GM23338 (cell line): ENCODE measurements around the gene HTR1E. TPM values are rescaled to one million over a fixed set of nuclear protein-coding genes. Genes with fewer than 3 reads are reported as not detected.

ENCODE experiments used
- ATAC-seq: fragments of 200-7000 bp; cut with Tn5 transposase; 3 replicates; pipeline ENCODE4 v1.9.1; 2020
- DNase-seq: peaks from one replicate; pipeline ENCODE4 v3.0.0-alpha.2; 2015; ENCODE audit warnings: low spot score
- H2AFZ ChIP-seq: fragments of 200-600 bp; sonication (generic); 2 replicates; pipeline ENCODE4 v1.8.0; 2016; ENCODE audit warnings: antibody characterized with exemption, mild to moderate bottlenecking, moderate library complexity
- H3F3A ChIP-seq: fragments of 200-600 bp; sonication (generic); replicated peaks from 2 replicates; pipeline ENCODE4 v1.8.0; 2017; ENCODE audit warnings: antibody characterized with exemption, mixed run types, low read depth
- H3K27ac ChIP-seq: fragments of 200-600 bp; sonication (generic); 2 replicates; pipeline ENCODE4 v1.6.1; 2016; ENCODE audit warnings: low read depth
- H3K27me3 ChIP-seq: fragments of 200-600 bp; sonication (generic); 2 replicates; pipeline ENCODE4 v1.8.0; 2016; ENCODE audit warnings: mild to moderate bottlenecking, mixed run types, moderate library complexity; ENCODE audit not compliant: insufficient read depth
- H3K36me3 ChIP-seq: fragments of 200-600 bp; sonication (generic); 2 replicates; pipeline ENCODE4 v1.8.0; 2016; ENCODE audit warnings: mild to moderate bottlenecking; ENCODE audit not compliant: insufficient read depth
- H3K4me1 ChIP-seq: fragments of 200-600 bp; sonication (generic); 2 replicates; pipeline ENCODE4 v1.8.0; 2016; ENCODE audit warnings: mild to moderate bottlenecking, moderate library complexity; ENCODE audit not compliant: insufficient read depth
- H3K4me2 ChIP-seq: fragments of 200-600 bp; sonication (generic); 2 replicates; pipeline ENCODE4 v1.7.1; 2017; ENCODE audit warnings: mixed run types
- H3K4me3 ChIP-seq: fragments of 200-600 bp; sonication (generic); 2 replicates; pipeline ENCODE4 v1.6.1; 2016; ENCODE audit warnings: mixed run types
- H3K79me2 ChIP-seq: fragments of 200-600 bp; sonication (generic); replicated peaks from 2 replicates; pipeline ENCODE4 v1.8.0; 2017; ENCODE audit warnings: mild to moderate bottlenecking; ENCODE audit not compliant: insufficient read depth
- H3K9me2 ChIP-seq: fragments of 200-600 bp; sonication (generic); 2 replicates; pipeline ENCODE4 v1.8.0; 2017; ENCODE audit not compliant: insufficient read depth
- H4K20me1 ChIP-seq: fragments of 200-600 bp; sonication (generic); replicated peaks from 2 replicates; pipeline ENCODE4 v1.8.0; 2017; ENCODE audit warnings: mild to moderate bottlenecking; ENCODE audit not compliant: insufficient read depth
- H3K27ac Mint-ChIP-seq: 2 replicates; pipeline ENCODE4 v1.8.0; 2020; ENCODE audit warnings: inconsistent platforms, mild to moderate bottlenecking, moderate library complexity, mixed read lengths
- H3K27me3 Mint-ChIP-seq: 3 replicates; pipeline ENCODE4 v1.8.0; 2022; ENCODE audit warnings: low read depth, mild to moderate bottlenecking, moderate library complexity, mixed read lengths, inconsistent platforms; ENCODE audit not compliant: insufficient read depth, poor library complexity
- H3K36me3 Mint-ChIP-seq: 3 replicates; pipeline ENCODE4 v1.8.0; 2021; ENCODE audit warnings: low read depth, mild to moderate bottlenecking, inconsistent platforms, moderate library complexity, mixed read lengths
- H3K4me1 Mint-ChIP-seq: 3 replicates; pipeline ENCODE4 v1.8.0; 2020; ENCODE audit warnings: mild to moderate bottlenecking, inconsistent platforms, mixed read lengths
- H3K4me3 Mint-ChIP-seq: 3 replicates; pipeline ENCODE4 v1.8.0; 2021; ENCODE audit warnings: moderate library complexity, mild to moderate bottlenecking, inconsistent platforms, mixed read lengths
- H3K9me3 Mint-ChIP-seq: 3 replicates; pipeline ENCODE4 v1.8.0; 2020; ENCODE audit warnings: moderate library complexity, mild to moderate bottlenecking, inconsistent platforms, mixed read lengths
- CREB1 ChIP-seq: fragments of 250-450 bp; sonication (Bioruptor Pico); IDR thresholded peaks from 2 replicates; pipeline ENCODE4 v1.5.0; 2020; ENCODE audit warnings: low read depth, mild to moderate bottlenecking, moderate library complexity
- ETS1 ChIP-seq: IDR thresholded peaks from 2 replicates; pipeline ENCODE4 v1.6.1; 2016; ENCODE audit warnings: antibody characterized with exemption
- EZH2 ChIP-seq: fragments of 200-600 bp; sonication (generic); IDR thresholded peaks from one replicate; pipeline ENCODE4 v1.8.0; 2017; ENCODE audit warnings: antibody characterized with exemption, mild to moderate bottlenecking, low read depth; ENCODE audit not compliant: unreplicated experiment
- EZH2phosphoT487 ChIP-seq: fragments of 200-600 bp; sonication (generic); IDR thresholded peaks from one replicate; pipeline ENCODE4 v1.8.1; 2018; ENCODE audit warnings: antibody characterized with exemption; ENCODE audit not compliant: unreplicated experiment
- JUNB ChIP-seq: IDR thresholded peaks from one replicate; pipeline ENCODE4 v1.6.1; 2016; ENCODE audit warnings: antibody characterized with exemption; ENCODE audit not compliant: unreplicated experiment
- NANOG ChIP-seq: IDR thresholded peaks from 2 replicates; pipeline ENCODE4 v1.6.1; 2016; ENCODE audit warnings: antibody characterized with exemption, borderline replicate concordance
- POLR2AphosphoS5 ChIP-seq: IDR thresholded peaks from 2 replicates; pipeline ENCODE4 v1.6.1; 2016; ENCODE audit warnings: antibody characterized with exemption, low read depth
- STAT1 ChIP-seq: IDR thresholded peaks from one replicate; pipeline ENCODE4 v1.6.1; 2016; ENCODE audit warnings: antibody characterized with exemption; ENCODE audit not compliant: unreplicated experiment
- ZNF114 ChIP-seq: fragments of 250-450 bp; sonication (Bioruptor Pico); IDR thresholded peaks from 2 replicates; pipeline ENCODE4 v1.5.0; 2020; ENCODE audit warnings: mild to moderate bottlenecking, moderate library complexity
- ZNF331 ChIP-seq: fragments of 250-450 bp; sonication (Bioruptor Pico); IDR thresholded peaks from 2 replicates; pipeline ENCODE4 v1.5.0; 2020; ENCODE audit warnings: low read depth, mild to moderate bottlenecking, moderate library complexity
- ZNF462 ChIP-seq: fragments of 250-450 bp; sonication (Bioruptor Pico); IDR thresholded peaks from 2 replicates; pipeline ENCODE4 v1.5.0; 2020; ENCODE audit warnings: mild to moderate bottlenecking, moderate library complexity
- polyA plus RNA-seq: library from polyadenylated mRNA; unstranded; fragments of >200 nt; fragmentation: Nextera tagmentation; extraction: Ambion mirVana; gene quantifications from 2 replicates; pipeline ENCODE4 v1.2.1, GENCODE V29; 2016
- total RNA-seq: library from RNA; depleted of rRNA; stranded (reverse); fragments of >200 nt; shearing (Covaris generic); gene quantifications from 2 replicates; pipeline ENCODE4 v1.2.3, GENCODE V29; 2014
- TF ChIP-seq, protein P1 (sequence below): IDR thresholded peaks from one replicate; pipeline ENCODE4 v1.6.1; 2018; ENCODE audit warnings: antibody characterized with exemption; ENCODE audit not compliant: unreplicated experiment
- TF ChIP-seq, protein P2 (sequence below), 2 experiments: fragments of 200-600 bp in 1 of 2; sonication (generic) in 1 of 2; conservative IDR thresholded peaks; 2 replicates each; pipeline versions ENCODE4 v1.5.1 to v1.6.1; 2016 to 2017; ENCODE audit warnings: antibody characterized with exemption in 2 of 2, low read depth in 2 of 2, mild to moderate bottlenecking in 2 of 2, moderate library complexity in 1 of 2

HTR1E gene
- total and polyA plus RNA-seq, 2 experiments from 2014 or later: not detected

DNA sequence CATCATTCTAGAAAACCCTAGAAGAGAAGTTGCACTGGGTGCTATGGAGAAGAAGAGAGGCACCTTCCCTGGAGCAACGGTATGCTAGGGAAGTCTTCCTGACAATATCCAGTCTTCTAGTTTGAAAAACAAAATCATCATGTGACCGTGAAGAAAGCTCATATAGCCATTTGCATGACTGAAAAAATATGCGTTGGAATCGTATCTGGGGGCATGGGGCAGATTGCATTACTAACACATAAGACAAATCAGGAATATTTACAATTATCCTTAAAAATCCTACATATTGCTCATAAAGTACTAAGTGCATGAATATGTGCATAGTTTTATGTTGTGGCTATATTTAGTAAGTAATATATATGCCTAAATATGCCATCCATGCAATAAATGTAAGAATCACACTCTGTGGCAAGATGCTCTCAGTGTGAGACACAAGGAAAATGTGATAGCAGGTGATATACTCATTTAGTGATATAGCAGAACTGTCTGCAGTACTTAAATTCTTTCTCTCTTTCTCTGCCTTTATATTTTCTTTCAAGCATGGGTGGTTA, 26.8 kb downstream of the HTR1E start:
- H3K4me3 Mint-ChIP-seq: no peak overlapping the region
- no peaks in the 10 kb centered on the region for H3K27me3 Mint-ChIP-seq
- no peaks in the 10 kb centered on the region for H3K79me2 ChIP-seq
- DNase-seq (no peak), ATAC-seq (no peak)
- H3K27me3 ChIP-seq: no peaks in the 10 kb centered on the region
- H3F3A ChIP-seq: no peaks in the 10 kb centered on the region
- H3K27ac ChIP-seq: no peak overlapping the region
- H3K27ac Mint-ChIP-seq: no peak overlapping the region
- no peaks in the 10 kb centered on the region for H3K9me2 ChIP-seq
- no peak overlapping the region for H2AFZ ChIP-seq
- H3K36me3 Mint-ChIP-seq: no peaks in the 10 kb centered on the region
- no peak overlapping the region for H3K4me2 ChIP-seq
- no peaks in the 10 kb centered on the region for H3K4me1 ChIP-seq
- no peaks in the 10 kb centered on the region for H3K9me3 Mint-ChIP-seq
- no peaks in the 10 kb centered on the region for H3K36me3 ChIP-seq
- H3K4me1 Mint-ChIP-seq: no peaks in the 10 kb centered on the region
- H3K4me3 ChIP-seq: no peak overlapping the region
- TF ChIP-seq ZNF462 (CRISPR knock-in tag) (no peak), ZNF114 (CRISPR knock-in tag) (no peak), CREB1 (CRISPR knock-in tag) (no peak), JUNB (no peak), EZH2phosphoT487 (no peak), ZNF331 (CRISPR knock-in tag) (no peak), STAT1 (no peak), ETS1 (no peak), NANOG (no peak), POLR2AphosphoS5 (no peak), EZH2 (no peak)
- TF ChIP-seq, protein P1, sequence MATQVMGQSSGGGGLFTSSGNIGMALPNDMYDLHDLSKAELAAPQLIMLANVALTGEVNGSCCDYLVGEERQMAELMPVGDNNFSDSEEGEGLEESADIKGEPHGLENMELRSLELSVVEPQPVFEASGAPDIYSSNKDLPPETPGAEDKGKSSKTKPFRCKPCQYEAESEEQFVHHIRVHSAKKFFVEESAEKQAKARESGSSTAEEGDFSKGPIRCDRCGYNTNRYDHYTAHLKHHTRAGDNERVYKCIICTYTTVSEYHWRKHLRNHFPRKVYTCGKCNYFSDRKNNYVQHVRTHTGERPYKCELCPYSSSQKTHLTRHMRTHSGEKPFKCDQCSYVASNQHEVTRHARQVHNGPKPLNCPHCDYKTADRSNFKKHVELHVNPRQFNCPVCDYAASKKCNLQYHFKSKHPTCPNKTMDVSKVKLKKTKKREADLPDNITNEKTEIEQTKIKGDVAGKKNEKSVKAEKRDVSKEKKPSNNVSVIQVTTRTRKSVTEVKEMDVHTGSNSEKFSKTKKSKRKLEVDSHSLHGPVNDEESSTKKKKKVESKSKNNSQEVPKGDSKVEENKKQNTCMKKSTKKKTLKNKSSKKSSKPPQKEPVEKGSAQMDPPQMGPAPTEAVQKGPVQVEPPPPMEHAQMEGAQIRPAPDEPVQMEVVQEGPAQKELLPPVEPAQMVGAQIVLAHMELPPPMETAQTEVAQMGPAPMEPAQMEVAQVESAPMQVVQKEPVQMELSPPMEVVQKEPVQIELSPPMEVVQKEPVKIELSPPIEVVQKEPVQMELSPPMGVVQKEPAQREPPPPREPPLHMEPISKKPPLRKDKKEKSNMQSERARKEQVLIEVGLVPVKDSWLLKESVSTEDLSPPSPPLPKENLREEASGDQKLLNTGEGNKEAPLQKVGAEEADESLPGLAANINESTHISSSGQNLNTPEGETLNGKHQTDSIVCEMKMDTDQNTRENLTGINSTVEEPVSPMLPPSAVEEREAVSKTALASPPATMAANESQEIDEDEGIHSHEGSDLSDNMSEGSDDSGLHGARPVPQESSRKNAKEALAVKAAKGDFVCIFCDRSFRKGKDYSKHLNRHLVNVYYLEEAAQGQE: no peak
- TF ChIP-seq, protein P2, sequence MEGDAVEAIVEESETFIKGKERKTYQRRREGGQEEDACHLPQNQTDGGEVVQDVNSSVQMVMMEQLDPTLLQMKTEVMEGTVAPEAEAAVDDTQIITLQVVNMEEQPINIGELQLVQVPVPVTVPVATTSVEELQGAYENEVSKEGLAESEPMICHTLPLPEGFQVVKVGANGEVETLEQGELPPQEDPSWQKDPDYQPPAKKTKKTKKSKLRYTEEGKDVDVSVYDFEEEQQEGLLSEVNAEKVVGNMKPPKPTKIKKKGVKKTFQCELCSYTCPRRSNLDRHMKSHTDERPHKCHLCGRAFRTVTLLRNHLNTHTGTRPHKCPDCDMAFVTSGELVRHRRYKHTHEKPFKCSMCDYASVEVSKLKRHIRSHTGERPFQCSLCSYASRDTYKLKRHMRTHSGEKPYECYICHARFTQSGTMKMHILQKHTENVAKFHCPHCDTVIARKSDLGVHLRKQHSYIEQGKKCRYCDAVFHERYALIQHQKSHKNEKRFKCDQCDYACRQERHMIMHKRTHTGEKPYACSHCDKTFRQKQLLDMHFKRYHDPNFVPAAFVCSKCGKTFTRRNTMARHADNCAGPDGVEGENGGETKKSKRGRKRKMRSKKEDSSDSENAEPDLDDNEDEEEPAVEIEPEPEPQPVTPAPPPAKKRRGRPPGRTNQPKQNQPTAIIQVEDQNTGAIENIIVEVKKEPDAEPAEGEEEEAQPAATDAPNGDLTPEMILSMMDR (conservative IDR thresholded peaks at IDR 0.05; ENCODE audit: low read depth in 2 of 2): no peak
- no peaks in the 10 kb centered on the region for H4K20me1 ChIP-seq
